Mammary epithelial cell (primary cell): ENCODE results near the gene MLH3.
"Not testable (repeated sequence)": the region's sequence is repeated elsewhere in the genome, so short reads cannot be mapped to it uniquely, and the experiment has no call there.

Source experiments
- EZH2 ChIP-seq: IDR thresholded peaks from 2 replicates; pipeline ENCODE4 v1.6.1; 2012; ENCODE audit warnings: low read length, inconsistent platforms, borderline replicate concordance
- TF ChIP-seq, protein P1 (sequence below), 2 donors: IDR thresholded peaks in 1 of 2; conservative IDR thresholded peaks in 1 of 2; 2 replicates each; pipeline ENCODE4 v1.5.1; 2011 to 2012; ENCODE audit warnings: inconsistent platforms in 2 of 2, low read length in 2 of 2, mild to moderate bottlenecking in 2 of 2, control low read depth in 1 of 2, low read depth in 1 of 2; ENCODE audit not compliant: insufficient read depth in 1 of 2; ENCODE audit errors: extremely low read depth in 1 of 2

DNA sequence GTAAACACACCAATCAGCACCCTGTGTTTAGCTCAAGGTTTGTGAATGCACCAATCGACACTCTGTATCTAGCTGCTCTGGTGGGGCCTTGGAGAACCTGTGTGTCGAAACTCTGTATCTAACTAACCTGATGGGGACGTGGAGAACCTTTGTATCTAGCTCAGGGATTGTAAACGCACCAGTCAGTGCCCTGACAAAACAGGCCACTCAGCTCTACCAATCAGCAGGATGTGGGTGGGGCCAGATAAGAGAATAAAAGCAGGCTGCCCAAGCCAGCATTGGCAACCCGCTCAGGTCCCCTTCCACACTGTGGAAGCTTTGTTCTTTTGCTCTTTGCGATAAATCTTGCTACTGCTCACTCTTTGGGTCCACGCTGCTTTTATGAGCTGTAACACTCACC, 55.5 kb downstream of the MLH3 start:
- TF ChIP-seq, protein P1, sequence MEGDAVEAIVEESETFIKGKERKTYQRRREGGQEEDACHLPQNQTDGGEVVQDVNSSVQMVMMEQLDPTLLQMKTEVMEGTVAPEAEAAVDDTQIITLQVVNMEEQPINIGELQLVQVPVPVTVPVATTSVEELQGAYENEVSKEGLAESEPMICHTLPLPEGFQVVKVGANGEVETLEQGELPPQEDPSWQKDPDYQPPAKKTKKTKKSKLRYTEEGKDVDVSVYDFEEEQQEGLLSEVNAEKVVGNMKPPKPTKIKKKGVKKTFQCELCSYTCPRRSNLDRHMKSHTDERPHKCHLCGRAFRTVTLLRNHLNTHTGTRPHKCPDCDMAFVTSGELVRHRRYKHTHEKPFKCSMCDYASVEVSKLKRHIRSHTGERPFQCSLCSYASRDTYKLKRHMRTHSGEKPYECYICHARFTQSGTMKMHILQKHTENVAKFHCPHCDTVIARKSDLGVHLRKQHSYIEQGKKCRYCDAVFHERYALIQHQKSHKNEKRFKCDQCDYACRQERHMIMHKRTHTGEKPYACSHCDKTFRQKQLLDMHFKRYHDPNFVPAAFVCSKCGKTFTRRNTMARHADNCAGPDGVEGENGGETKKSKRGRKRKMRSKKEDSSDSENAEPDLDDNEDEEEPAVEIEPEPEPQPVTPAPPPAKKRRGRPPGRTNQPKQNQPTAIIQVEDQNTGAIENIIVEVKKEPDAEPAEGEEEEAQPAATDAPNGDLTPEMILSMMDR (conservative IDR thresholded peaks at IDR 0.05 in 1 of 2, IDR thresholded peaks at IDR 0.05 in 1 of 2; ENCODE audit: extremely low read depth in 1 of 2, insufficient read depth in 1 of 2, low read depth in 1 of 2, low read length in 2 of 2) = not testable (repeated sequence)
- TF ChIP-seq EZH2 = not testable (repeated sequence)
